Epithelial cell of esophagus (primary cell): Measurements from ENCODE around the gene PSEN1.

Experiments
- DNase-seq: peaks from one replicate; pipeline ENCODE4 v3.0.0; 2010; ENCODE audit warnings: low read depth
- H3K4me3 ChIP-seq: 2 replicates; pipeline ENCODE4 v1.5.1; 2011; ENCODE audit warnings: mild to moderate bottlenecking, low read length, control low read depth
- TF ChIP-seq, protein P1 (sequence below): IDR thresholded peaks from 2 replicates; pipeline ENCODE4 v1.5.1; 2011; ENCODE audit warnings: low read depth, mild to moderate bottlenecking, low read length, control low read depth, inconsistent platforms; ENCODE audit not compliant: insufficient read depth; ENCODE audit errors: missing control alignments

Gene PSEN1

GRCh38 chr14:73249108-73249507 is 112.8 kb downstream of the PSEN1 start:
- TF ChIP-seq, protein P1, sequence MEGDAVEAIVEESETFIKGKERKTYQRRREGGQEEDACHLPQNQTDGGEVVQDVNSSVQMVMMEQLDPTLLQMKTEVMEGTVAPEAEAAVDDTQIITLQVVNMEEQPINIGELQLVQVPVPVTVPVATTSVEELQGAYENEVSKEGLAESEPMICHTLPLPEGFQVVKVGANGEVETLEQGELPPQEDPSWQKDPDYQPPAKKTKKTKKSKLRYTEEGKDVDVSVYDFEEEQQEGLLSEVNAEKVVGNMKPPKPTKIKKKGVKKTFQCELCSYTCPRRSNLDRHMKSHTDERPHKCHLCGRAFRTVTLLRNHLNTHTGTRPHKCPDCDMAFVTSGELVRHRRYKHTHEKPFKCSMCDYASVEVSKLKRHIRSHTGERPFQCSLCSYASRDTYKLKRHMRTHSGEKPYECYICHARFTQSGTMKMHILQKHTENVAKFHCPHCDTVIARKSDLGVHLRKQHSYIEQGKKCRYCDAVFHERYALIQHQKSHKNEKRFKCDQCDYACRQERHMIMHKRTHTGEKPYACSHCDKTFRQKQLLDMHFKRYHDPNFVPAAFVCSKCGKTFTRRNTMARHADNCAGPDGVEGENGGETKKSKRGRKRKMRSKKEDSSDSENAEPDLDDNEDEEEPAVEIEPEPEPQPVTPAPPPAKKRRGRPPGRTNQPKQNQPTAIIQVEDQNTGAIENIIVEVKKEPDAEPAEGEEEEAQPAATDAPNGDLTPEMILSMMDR: no peak
- H3K4me3 ChIP-seq: no peak overlapping the region
- DNase-seq: no peak

GRCh38 chr14:73249564-73250316 is 113.4 kb downstream of the PSEN1 start:
- no peak overlapping the region for H3K4me3 ChIP-seq
- TF ChIP-seq, protein P1: no peak
- no peak for DNase-seq

- no peak overlapping the region for H3K4me3 ChIP-seq
- TF ChIP-seq, protein P1: no peak
- no peak for DNase-seq
These were observed 114.0 kb downstream of the PSEN1 start for GRCh38 chr14:73250317-73250713.

DNA sequence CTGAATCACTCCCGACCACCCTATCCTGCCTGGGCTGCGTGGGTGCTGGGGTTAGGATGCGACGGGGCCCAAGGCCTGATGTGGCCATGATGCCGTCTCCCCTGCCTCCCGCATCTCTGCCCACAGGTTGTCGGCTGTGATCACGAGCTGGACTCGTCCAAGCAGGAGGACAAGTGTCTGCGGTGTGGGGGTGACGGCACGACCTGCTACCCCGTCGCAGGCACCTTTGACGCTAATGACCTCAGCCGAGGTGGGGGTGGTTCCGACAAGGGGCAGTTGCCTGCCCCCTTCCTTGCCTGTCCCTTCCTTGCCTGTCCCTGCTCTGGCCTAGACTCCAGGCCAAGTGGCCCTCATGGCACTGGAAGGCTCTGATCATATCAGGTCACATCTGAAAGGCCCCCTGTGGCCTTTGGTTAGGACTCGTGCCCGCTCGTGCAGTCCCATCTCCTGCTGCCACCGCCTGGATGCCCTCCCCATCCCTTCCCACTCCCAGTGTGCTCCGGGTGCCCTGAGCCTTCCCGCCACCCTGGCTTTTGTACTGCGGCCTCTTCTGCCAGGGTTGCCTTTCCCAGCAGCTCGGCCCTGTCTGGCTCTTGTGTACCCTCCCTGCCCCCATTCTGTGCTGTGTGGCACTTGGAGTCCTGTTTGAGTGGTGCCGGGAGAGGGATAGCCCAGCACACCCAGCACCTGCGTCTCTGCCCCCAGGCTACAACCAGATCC is 114.6 kb downstream of the PSEN1 start:
- TF ChIP-seq, protein P1: no peak
- no peak overlapping the region for H3K4me3 ChIP-seq
- DNase-seq: no peak

- TF ChIP-seq, protein P1: no peak
- no peak overlapping the region for H3K4me3 ChIP-seq
- DNase-seq: no peak
These were observed 115.4 kb downstream of the PSEN1 start for GRCh38 chr14:73251516-73252215.

- TF ChIP-seq, protein P1: no peak
- H3K4me3 ChIP-seq: no peak overlapping the region
- DNase-seq: no peak
These were observed 116.4 kb downstream of the PSEN1 start for GRCh38 chr14:73252491-73253322.
